NCI-H345 (cell line): ENCODE results near the gene PREX1.

Experiments used
- DNase-seq: peaks from one replicate; lab custom pipeline; 2025; lab: John Stamatoyannopoulos, UW

Gene PREX1

DNA sequence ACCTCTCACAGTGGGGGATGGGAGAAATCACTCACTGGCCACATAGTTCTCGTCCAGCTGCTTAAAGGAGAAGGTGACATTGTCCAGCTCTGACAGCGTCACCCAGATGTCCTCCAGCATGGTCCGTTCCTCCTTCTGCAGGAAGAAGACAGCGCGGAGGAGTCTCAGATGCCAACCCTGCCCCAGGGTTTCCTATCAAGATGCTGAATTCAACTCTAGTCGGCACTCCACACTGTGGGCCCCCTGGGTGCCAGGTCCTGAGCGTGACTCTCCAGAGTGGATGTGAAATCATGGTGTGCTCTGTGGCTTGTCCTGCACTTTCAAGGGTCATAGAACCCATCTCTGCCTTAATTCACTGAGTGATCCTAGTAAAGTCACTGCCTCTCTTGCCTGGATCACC lies 193.2 kb downstream of the PREX1 start:
- DNase-seq, result no peak

DNA sequence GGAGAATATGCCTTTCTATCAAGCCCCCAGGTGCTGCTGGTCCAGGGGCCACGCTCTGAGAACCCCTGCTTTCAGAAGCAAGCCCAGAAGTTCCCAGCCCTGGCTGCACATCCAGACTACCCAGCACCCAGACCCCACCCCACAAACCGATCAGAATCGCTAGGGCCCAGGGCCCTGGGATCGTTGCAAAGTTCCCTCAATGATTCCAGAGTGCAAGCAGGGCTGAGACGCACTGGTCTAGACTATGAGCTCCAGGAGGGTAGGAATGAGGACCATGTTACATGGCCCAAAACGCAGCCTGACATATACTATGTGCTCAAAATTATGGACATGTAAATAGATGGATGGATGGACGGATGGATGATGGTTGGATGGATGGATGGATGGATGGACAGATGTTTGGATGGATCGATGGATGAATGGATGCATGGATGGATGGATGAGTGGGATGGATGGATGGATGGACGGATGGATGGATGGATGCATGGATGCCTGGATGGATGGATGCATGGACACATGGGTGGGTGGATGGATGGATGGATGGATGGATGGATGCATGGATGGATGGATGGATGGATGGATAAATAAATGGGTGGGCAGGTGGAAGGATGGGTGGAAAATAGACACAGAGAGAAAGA lies 194.1 kb downstream of the PREX1 start:
- DNase-seq, result no peak

- DNase-seq, result no peak
Observed at GRCh38 chr20:48632825-48633619, 194.8 kb downstream of the PREX1 start.

GRCh38 chr20:48632017-48632824 lies 195.6 kb downstream of the PREX1 start:
- DNase-seq, result no peak

DNA sequence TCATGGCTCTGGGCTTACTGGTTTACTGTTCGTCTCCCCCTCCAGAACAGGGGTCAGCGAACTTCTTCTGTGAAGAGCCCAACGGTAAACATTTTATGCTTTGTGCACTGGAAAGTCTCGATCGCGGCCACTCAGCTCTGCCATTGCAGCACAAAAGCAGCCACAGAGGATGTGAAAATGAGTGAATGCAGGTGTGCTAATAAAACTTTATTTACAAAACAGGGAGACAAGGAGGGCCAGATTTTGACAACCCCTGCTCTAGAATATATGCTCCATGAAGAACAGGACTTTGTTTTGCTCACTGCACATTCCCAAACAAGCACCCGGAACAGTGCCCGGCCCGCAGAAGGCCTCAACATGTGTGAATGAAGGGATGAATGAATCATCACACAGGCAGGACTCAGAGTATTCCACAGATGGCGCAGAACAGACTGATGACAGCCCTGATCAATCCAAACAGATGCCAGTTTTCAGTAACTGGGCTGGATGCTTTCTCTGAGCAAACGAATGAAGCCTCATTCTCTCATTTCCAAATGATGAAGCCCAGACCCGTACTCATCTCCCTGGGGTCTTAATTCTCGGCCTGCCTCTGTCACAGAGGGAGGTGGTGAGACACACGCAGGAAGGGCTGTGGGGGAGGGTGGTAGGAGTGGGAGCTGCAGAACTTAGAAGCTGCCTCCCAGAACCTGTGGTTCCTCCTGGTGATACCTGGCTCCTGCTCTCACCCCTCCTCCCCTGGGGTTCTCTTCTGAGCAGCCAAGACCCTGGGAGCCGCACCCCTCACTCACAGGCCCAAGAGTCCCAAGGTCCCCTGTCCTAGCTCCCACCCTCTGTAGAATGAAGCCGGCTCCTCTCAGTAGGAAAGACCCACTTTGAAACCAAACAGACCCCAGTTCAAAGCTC lies 196.4 kb downstream of the PREX1 start:
- DNase-seq, result peak; percentile 64

DNA sequence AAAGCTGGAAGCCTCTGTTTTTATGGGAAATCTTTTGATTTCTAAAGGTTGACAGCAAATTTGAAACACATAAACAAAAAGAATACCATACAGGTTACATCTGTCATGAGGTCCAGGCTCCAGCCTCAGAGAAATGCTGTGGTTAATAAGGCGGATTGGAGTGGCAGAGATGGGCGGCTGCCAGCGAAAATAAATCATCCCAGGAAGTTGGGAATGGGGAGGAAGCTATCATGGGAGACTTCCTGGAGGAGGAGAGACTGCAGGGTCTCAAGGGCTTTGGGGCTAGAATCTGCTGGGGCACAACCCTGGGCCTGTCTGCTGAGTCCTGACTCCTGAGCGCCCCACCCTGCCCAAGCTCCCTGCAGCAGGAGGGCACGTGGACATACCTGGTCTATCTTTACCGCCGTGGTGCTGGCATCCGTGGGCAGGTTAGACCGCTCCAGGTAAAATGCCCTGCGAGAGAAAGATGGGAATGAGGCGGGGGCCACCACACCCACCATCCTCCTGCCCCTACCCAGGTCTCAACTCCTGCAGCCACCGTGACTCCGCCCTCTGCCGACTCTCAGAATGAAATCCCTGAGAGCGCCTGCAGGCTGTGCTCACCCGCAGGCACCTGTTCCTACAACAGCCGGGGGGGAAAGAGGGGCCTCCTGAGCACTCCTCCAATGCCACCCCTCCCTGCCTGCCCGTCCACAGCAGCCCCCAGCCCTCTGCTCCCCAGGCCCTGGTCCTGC lies 197.3 kb downstream of the PREX1 start:
- DNase-seq, result peak; percentile 72

GRCh38 chr20:48629960-48630315 lies 197.9 kb downstream of the PREX1 start:
- no peak for DNase-seq

DNA sequence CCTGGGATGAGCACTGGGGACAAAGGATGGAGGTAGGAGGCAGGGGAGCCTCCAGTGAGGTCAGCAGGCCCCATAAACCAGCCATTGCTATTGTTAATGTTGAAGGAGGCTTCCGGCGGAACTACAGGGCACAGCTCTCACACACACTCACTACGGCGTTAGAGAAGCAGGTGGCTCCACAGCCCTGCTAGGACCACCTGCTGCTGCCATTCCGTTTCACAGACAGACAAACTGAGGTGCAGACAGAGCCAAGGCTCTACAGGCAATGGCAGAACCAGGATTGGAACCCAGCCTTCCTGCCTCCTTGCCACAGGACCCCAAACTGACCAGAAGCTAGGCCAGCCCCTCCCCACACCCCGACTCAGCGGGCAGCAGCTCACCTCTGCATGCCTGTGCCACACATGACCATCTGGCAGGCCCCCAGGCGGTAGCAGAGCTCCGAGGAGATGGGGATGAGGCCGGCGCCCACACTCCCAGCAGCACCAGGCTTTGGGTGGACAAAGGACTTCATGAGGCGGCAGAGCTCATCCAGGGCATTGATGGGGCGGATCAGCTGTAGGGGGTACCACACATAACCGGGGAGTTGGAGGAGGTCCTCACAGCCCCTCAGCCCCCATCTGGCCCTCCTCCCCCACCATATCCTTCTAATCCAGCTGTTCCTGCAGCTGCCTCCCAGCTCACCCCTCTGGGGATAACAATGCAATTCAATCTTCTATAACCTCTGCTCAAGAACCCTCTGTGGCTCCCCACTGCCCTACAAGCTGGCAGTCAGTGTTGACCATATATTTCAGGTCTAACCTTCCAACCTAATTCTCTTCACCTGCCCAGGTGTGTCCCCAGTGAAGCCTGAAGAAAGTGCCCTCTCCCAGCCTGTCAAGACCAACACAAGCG lies 198.5 kb downstream of the PREX1 start:
- no peak for DNase-seq

DNA sequence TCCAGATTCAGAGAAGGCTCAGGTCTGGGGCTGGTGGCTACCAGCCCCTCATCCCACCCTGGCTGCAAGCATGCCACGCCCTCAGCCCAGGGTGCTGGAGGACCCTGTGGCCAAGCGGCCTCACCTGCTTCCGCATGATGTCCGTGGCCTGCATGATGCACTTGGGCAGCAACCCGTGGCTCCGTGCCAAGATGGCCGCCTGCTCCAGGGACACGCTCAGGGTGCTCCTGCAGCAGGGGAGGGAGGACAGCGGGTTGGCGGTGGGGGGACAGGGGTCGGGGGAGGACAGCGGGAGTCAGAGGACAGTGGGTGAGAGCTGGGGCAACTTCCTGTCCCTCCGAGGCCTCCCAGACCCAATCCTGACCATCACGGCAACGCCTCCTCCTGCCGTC lies 200.1 kb downstream of the PREX1 start:
- no peak for DNase-seq

- DNase-seq, result no peak
Observed at GRCh38 chr20:48626938-48627736, 200.7 kb downstream of the PREX1 start.

- no peak for DNase-seq
Observed at GRCh38 chr20:48626226-48626937, 201.4 kb downstream of the PREX1 start.

DNA sequence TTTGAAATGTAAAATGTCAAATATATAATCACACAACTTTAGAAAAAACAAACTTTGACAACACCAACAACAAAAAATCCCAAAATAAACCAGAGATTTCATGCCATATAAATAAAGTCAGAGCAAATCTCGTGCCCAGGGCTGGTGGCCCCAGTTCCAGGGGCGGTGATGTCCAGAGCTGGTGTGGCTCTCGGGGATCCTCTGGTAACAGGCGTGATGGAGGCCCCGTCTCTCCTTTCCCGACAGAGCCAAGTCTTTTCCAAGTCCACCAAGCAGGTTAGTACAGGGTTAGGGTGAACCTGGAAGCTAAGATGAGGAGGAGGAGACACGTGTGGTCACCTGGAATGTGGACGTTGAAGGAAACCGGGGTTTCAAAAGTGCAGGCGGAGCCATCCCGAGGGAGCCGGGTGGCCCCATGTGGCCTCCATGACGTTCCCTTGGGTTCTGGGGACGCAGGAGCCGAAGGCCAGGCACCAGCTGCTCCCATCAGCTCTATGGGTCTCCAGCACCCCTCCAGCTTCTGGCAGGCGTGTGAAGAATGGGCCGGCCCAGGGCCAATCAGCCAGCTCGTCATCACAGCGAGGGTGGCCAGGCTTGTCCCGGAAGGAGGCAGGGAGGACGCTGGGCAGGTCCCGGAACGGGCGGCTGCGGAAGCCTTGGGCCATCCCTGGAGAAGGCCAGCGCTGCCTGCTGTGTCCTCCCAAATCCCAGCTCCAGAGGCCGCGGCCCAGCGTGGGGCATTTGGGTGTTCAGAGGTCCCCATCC lies 202.5 kb downstream of the PREX1 start:
- DNase-seq, result no peak

DNA sequence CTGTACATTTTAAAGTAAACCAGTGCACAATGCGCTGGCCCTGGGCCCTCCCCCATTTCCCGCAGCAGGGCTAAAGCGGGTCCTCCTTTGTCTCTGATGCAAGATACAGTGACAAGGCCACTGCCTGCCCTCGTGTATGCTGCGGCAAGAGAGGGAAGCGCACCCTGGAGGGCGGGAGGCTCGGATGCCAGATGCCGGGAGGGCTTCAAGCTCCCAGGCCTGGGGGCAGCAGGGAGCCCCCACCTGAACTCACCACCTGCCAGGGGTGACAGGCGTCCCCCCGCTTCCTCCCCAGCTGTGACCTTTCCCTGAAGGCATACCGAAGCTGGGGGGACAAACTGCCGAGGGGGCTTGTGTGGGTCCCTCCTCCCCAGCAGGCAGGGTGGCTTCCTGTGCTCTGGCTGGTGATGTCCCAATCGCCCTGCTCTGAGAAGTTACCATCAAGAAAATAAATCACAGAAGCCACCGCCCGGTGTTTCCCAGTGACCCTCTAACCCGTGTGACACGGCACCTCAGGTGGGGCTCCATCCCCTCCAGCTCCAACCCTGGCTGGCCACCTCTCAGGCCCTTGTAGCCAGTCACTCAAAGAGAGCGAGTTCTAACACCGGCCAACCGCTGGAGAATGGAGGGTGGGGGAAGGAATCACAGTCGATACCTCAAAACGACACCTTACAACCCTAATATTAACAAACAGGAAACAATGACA lies 203.3 kb downstream of the PREX1 start:
- DNase-seq, result no peak

- no peak for DNase-seq
Observed at GRCh38 chr20:48623906-48624265, 203.9 kb downstream of the PREX1 start.

DNA sequence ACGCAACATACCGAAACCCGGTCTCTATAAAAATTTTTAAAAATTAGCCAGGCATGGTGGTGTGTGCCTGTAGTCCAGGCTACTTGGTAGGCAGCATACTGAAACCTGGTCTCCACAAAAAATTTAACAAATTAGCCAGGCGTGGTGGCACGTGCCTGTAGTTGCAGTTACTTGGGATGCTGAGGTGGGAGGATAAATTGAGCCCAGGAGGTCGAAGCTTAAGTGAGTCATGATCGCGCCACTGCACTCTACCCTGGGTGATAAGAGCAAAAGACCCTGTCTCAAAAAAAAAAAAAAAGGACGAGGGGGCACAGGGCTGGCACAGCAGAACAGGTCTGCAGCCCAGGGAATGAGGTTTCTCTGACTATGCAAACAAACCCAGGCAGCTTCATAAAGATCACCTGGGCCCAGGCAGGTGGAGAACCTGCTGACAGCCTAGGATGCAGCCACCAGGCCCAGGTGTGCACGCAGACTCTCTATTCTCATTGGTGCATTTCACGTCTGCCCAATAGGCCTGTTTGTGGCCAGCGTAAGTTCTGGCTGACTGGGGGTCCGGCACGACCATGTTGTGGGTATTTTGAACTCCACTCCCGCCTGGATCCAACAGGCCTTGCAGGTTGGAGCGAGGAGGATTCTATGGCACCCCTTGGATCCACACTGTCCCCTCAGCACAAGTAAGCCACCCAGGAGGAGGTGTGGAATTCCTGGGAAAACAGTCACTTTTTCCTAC lies 204.5 kb downstream of the PREX1 start:
- DNase-seq, result peak; percentile 14

GRCh38 chr20:48622421-48622820 lies 205.4 kb downstream of the PREX1 start:
- DNase-seq, result no peak
